Cardiac fibroblast (primary cell): ENCODE data around the gene OR4S1.
"Not testable (repeated sequence)": the region's sequence is repeated elsewhere in the genome, so short reads cannot be mapped to it uniquely, and the experiment has no call there.

Experiments
- DNase-seq, 2 donors: peaks; one replicate each; pipeline versions ENCODE4 v3.0.0 to v3.0.0-alpha.2; 2010; ENCODE audit warnings: low read depth in 2 of 2
- H3K4me3 ChIP-seq, 2 donors: replicated peaks in 1 of 2; 1 replicate in 1 of 2; 2 replicates in 1 of 2; pipeline ENCODE4 v1.5.1; 2011; ENCODE audit warnings: low read depth in 2 of 2, low read length in 2 of 2, mild to moderate bottlenecking in 2 of 2, moderate library complexity in 1 of 2
- CTCF ChIP-seq: IDR thresholded peaks from one replicate; pipeline ENCODE4 v1.5.1; 2011; ENCODE audit warnings: low read depth, mild to moderate bottlenecking, low read length, inconsistent platforms

The OR4S1 gene

GRCh38 chr11:48341466-48341865 lies 35.4 kb downstream of the OR4S1 start:
- DNase-seq, result no peak
- H3K4me3 ChIP-seq, result no peak overlapping the region
- TF ChIP-seq CTCF, result no peak

- not testable (repeated sequence) for H3K4me3 ChIP-seq
Observed at GRCh38 chr11:48342505-48342904, 36.5 kb downstream of the OR4S1 start.

DNA sequence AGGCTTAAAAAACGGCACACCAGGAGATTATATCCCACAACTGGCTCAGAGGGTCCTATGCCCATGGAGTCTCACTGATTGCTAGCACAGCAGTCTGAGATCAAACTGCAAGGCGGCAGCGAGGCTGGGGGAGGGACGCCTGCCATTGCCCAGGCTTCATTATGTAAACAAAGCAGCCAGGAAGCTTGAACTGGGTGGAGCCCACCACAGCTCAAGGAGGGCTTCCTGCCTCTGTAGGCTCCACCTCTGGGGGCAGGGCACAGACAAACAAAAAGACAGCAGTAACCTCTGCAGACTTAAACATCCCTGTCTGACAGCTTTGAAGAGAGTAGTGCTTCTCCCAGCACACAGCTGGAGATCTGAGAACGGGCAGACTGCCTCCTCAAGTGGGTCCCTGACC lies 40.3 kb downstream of the OR4S1 start:
- not testable (repeated sequence) for DNase-seq, H3K4me3 ChIP-seq

More at GRCh38 chr11:48342505-48342904, 36.5 kb downstream of the OR4S1 start:
- DNase-seq, result not testable (repeated sequence)

GRCh38 chr11:48354013-48354412 lies 48.0 kb downstream of the OR4S1 start:
- no peak for DNase-seq

GRCh38 chr11:48354677-48355076 lies 48.7 kb downstream of the OR4S1 start:
- no peak for TF ChIP-seq CTCF
- no peak overlapping the region for H3K4me3 ChIP-seq
- no peak for DNase-seq

More at GRCh38 chr11:48354013-48354412, 48.0 kb downstream of the OR4S1 start:
- no peak overlapping the region for H3K4me3 ChIP-seq
- no peak for TF ChIP-seq CTCF
